Colonic mucosa (tissue), 4 donors: Measurements from ENCODE around the gene SLC22A2. TPM values are rescaled to one million over a fixed set of nuclear protein-coding genes. Genes with fewer than 3 reads are reported as not detected.

ENCODE experiments used
- DNase-seq: peaks from one replicate; pipeline ENCODE4 v3.0.0-alpha.2; 2020
- H3K27ac ChIP-seq: fragments of 200-600 bp; one replicate; pipeline ENCODE4 v1.8.0; 2021
- H3K27me3 ChIP-seq: fragments of 200-600 bp; one replicate; pipeline ENCODE4 v1.8.0; 2021
- H3K36me3 ChIP-seq: fragments of 200-600 bp; one replicate; pipeline ENCODE4 v1.8.0; 2021
- H3K4me1 ChIP-seq: fragments of 200-600 bp; one replicate; pipeline ENCODE4 v1.8.0; 2021; ENCODE audit warnings: mild to moderate bottlenecking
- H3K4me3 ChIP-seq: fragments of 200-600 bp; one replicate; pipeline ENCODE4 v1.8.0; 2021
- H3K9ac ChIP-seq, 2 donors: one replicate each; pipeline ENCODE4 v1.7.0; 2013; ENCODE audit warnings: control low read depth in 2 of 2, low read depth in 2 of 2, low read length in 2 of 2
- H3K9me3 ChIP-seq: fragments of 200-600 bp; one replicate; pipeline ENCODE4 v1.8.0; 2021
- CTCF ChIP-seq: fragments of 200-600 bp; IDR thresholded peaks from one replicate; pipeline ENCODE4 v1.8.0; 2022; ENCODE audit warnings: antibody characterized with exemption, mild to moderate bottlenecking
- intact Hi-C: fragments of 100-400 bp; cut with DNase I; formaldehyde crosslinking; loops from one replicate; pipeline ENCODE4 v1.14.1; 2022
- total RNA-seq, 2 donors: library from RNA; stranded (reverse); fragmentation: NEBNext Ultra II Directional in 1 of 2; extraction: Animal tissue kit (Norgen Biotek cat#: 25700) in 1 of 2; gene quantifications; one replicate each; pipeline ENCODE4 v1.2.1, GENCODE V29; 2021
- donor health status: healthy.
- donor health status: DM: no; HTN: no; CAD: no.
- donor health status: DM: no; HTN: no; CAD: no.

SLC22A2 gene
- total RNA-seq, 2 donors from 2014 or later: not detected

- Histone ChIP-seq H3K36me3 (no peaks in the 10 kb centered on the region), H3K9ac (no peak overlapping the region), H3K27ac (no peak overlapping the region), H3K4me3 (no peak overlapping the region), H3K4me1 (no peaks in the 10 kb centered on the region), H3K9me3 (no peaks in the 10 kb centered on the region), H3K27me3 (no peaks in the 10 kb centered on the region)
- intact Hi-C loops: no loop called here
- no peak for DNase-seq
- no peak for TF ChIP-seq CTCF
These were observed 88.5 kb downstream of the SLC22A2 start for GRCh38 chr6:160170018-160170680.

- no peaks in the 10 kb centered on the region for H3K27me3 ChIP-seq
- intact Hi-C loops: no loop called here
- H3K36me3 ChIP-seq: no peaks in the 10 kb centered on the region
- H3K4me1 ChIP-seq: no peaks in the 10 kb centered on the region
- H3K9me3 ChIP-seq: no peaks in the 10 kb centered on the region
- H3K9ac ChIP-seq: peak overlapping the region in 1 of 2 donors; percentile 60
- peak overlapping the region; percentile 85 for H3K27ac ChIP-seq
- DNase-seq: peak; percentile 45
- H3K4me3 ChIP-seq: no peak overlapping the region
- TF ChIP-seq CTCF: no peak
These were observed 90.8 kb downstream of the SLC22A2 start for GRCh38 chr6:160167604-160168399.

Other genes with a start within 250 kb of the SLC22A2 start
- gene SLC22A1, start 137.0 kb downstream of the SLC22A2 start, total RNA-seq: 1 to 10 TPM in 1 of 2 donors, under 1 TPM in 1; 0.74 to 2.3 TPM
- 1 to 10 TPM; 2.1 to 2.5 TPM for gene SLC22A3, start 89.6 kb upstream of the SLC22A2 start, total RNA-seq